ENCODE results near the gene GPX5. TPM values are rescaled to one million over a fixed set of nuclear protein-coding genes. Genes with fewer than 3 reads are reported as not detected.

The GPX5 gene
- total and polyA plus RNA-seq, 2 experiments from 2014 or later = not detected

GRCh38 chr6:28486533-28486932 lies 39.1 kb upstream of the GPX5 start:
- Histone ChIP-seq H3K79me2 (replicated peaks; ENCODE audit: insufficient read depth) (no peaks in the 10 kb centered on the region), H3K4me1 (ENCODE audit: insufficient read depth) (peaks cover 6% of the 10 kb centered on the region), H4K20me1 (replicated peaks; ENCODE audit: insufficient read depth) (no peaks in the 10 kb centered on the region), H3K9me2 (ENCODE audit: insufficient read depth) (no peaks in the 10 kb centered on the region), H3K4me2 (no peak overlapping the region), H3K27me3 (ENCODE audit: insufficient read depth) (peaks cover 13% of the 10 kb centered on the region), H3K27ac (ENCODE audit: low read depth) (no peak overlapping the region), H2AFZ (no peak overlapping the region), H3F3A (replicated peaks; ENCODE audit: low read depth) (no peaks in the 10 kb centered on the region), H3K36me3 (ENCODE audit: insufficient read depth) (no peaks in the 10 kb centered on the region), H3K4me3 (no peak overlapping the region)
- peaks cover 27% of the 10 kb centered on the region for H3K27me3 Mint-ChIP-seq (ENCODE audit: insufficient read depth, low read depth, poor library complexity)
- peaks cover 7% of the 10 kb centered on the region; the same call in 2 of the 3 replicates for H3K4me1 Mint-ChIP-seq
- TF ChIP-seq NANOG (IDR thresholded peaks at IDR 0.05; ENCODE audit: borderline replicate concordance) (no peak), JUNB (IDR thresholded peaks at IDR 0.05; ENCODE audit: unreplicated experiment) (no peak), EZH2phosphoT487 (IDR thresholded peaks at IDR 0.05; ENCODE audit: unreplicated experiment) (no peak), CREB1 (CRISPR knock-in tag; IDR thresholded peaks at IDR 0.05; ENCODE audit: low read depth) (no peak), REST (IDR thresholded peaks at IDR 0.05; ENCODE audit: unreplicated experiment) (no peak), STAT1 (IDR thresholded peaks at IDR 0.05; ENCODE audit: unreplicated experiment) (no peak), POLR2AphosphoS5 (IDR thresholded peaks at IDR 0.05; ENCODE audit: low read depth) (no peak), ZNF331 (CRISPR knock-in tag; IDR thresholded peaks at IDR 0.05; ENCODE audit: low read depth) (no peak), ETS1 (IDR thresholded peaks at IDR 0.05) (no peak), ZNF114 (CRISPR knock-in tag; IDR thresholded peaks at IDR 0.05) (no peak), EZH2 (IDR thresholded peaks at IDR 0.05; ENCODE audit: low read depth, unreplicated experiment) (no peak)
- TF ChIP-seq, protein P1, sequence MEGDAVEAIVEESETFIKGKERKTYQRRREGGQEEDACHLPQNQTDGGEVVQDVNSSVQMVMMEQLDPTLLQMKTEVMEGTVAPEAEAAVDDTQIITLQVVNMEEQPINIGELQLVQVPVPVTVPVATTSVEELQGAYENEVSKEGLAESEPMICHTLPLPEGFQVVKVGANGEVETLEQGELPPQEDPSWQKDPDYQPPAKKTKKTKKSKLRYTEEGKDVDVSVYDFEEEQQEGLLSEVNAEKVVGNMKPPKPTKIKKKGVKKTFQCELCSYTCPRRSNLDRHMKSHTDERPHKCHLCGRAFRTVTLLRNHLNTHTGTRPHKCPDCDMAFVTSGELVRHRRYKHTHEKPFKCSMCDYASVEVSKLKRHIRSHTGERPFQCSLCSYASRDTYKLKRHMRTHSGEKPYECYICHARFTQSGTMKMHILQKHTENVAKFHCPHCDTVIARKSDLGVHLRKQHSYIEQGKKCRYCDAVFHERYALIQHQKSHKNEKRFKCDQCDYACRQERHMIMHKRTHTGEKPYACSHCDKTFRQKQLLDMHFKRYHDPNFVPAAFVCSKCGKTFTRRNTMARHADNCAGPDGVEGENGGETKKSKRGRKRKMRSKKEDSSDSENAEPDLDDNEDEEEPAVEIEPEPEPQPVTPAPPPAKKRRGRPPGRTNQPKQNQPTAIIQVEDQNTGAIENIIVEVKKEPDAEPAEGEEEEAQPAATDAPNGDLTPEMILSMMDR (conservative IDR thresholded peaks at IDR 0.05; ENCODE audit: low read depth in 2 of 2) = no peak
- TF ChIP-seq, protein P2, sequence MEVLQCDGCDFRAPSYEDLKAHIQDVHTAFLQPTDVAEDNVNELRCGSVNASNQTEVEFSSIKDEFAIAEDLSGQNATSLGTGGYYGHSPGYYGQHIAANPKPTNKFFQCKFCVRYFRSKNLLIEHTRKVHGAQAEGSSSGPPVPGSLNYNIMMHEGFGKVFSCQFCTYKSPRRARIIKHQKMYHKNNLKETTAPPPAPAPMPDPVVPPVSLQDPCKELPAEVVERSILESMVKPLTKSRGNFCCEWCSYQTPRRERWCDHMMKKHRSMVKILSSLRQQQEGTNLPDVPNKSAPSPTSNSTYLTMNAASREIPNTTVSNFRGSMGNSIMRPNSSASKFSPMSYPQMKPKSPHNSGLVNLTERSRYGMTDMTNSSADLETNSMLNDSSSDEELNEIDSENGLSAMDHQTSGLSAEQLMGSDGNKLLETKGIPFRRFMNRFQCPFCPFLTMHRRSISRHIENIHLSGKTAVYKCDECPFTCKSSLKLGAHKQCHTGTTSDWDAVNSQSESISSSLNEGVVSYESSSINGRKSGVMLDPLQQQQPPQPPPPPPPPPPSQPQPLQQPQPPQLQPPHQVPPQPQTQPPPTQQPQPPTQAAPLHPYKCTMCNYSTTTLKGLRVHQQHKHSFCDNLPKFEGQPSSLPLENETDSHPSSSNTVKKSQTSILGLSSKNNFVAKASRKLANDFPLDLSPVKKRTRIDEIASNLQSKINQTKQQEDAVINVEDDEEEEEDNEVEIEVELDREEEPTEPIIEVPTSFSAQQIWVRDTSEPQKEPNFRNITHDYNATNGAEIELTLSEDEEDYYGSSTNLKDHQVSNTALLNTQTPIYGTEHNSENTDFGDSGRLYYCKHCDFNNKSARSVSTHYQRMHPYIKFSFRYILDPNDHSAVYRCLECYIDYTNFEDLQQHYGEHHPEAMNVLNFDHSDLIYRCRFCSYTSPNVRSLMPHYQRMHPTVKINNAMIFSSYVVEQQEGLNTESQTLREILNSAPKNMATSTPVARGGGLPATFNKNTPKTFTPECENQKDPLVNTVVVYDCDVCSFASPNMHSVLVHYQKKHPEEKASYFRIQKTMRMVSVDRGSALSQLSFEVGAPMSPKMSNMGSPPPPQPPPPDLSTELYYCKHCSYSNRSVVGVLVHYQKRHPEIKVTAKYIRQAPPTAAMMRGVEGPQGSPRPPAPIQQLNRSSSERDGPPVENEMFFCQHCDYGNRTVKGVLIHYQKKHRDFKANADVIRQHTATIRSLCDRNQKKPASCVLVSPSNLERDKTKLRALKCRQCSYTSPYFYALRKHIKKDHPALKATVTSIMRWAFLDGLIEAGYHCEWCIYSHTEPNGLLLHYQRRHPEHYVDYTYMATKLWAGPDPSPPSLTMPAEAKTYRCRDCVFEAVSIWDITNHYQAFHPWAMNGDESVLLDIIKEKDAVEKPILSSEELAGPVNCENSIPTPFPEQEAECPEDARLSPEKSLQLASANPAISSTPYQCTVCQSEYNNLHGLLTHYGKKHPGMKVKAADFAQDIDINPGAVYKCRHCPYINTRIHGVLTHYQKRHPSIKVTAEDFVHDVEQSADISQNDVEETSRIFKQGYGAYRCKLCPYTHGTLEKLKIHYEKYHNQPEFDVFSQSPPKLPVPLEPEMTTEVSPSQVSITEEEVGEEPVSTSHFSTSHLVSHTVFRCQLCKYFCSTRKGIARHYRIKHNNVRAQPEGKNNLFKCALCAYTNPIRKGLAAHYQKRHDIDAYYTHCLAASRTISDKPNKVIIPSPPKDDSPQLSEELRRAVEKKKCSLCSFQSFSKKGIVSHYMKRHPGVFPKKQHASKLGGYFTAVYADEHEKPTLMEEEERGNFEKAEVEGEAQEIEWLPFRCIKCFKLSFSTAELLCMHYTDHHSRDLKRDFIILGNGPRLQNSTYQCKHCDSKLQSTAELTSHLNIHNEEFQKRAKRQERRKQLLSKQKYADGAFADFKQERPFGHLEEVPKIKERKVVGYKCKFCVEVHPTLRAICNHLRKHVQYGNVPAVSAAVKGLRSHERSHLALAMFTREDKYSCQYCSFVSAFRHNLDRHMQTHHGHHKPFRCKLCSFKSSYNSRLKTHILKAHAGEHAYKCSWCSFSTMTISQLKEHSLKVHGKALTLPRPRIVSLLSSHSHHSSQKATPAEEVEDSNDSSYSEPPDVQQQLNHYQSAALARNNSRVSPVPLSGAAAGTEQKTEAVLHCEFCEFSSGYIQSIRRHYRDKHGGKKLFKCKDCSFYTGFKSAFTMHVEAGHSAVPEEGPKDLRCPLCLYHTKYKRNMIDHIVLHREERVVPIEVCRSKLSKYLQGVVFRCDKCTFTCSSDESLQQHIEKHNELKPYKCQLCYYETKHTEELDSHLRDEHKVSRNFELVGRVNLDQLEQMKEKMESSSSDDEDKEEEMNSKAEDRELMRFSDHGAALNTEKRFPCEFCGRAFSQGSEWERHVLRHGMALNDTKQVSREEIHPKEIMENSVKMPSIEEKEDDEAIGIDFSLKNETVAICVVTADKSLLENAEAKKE (CRISPR knock-in tag; IDR thresholded peaks at IDR 0.05) = no peak
- no peak overlapping the region for H3K27ac Mint-ChIP-seq
- peaks cover 2% of the 10 kb centered on the region; the same call in 2 of the 3 replicates for H3K36me3 Mint-ChIP-seq (ENCODE audit: low read depth)
- no peak overlapping the region for H3K4me3 Mint-ChIP-seq
- H3K9me3 Mint-ChIP-seq = peaks cover 2% of the 10 kb centered on the region; the same call in 2 of the 3 replicates
- ATAC-seq = no peak
- DNase-seq (ENCODE audit: low spot score) = no peak

Data from GM23338 (cell line).